ENCODE measurements around the gene CBX8.

- no peak for TF ChIP-seq EZH2phosphoT487 (IDR thresholded peaks at IDR 0.05; ENCODE audit: low read depth, severe bottlenecking, unreplicated experiment)
- no peak for TF ChIP-seq CTCF (IDR thresholded peaks at IDR 0.05; ENCODE audit: poor library complexity)
- no peak for TF ChIP-seq EZH2 (IDR thresholded peaks at IDR 0.05; ENCODE audit: borderline replicate concordance)
Observed at GRCh38 chr17:79786930-79787643, 9.8 kb downstream of the CBX8 start.
